Bone marrow (tissue), 2 donors: ENCODE measurements around the gene KCNIP1.

Source experiments
- DNase-seq, 2 donors: peaks; one replicate each; lab custom pipeline; 2025; lab: John Stamatoyannopoulos, UW

Gene KCNIP1

DNA sequence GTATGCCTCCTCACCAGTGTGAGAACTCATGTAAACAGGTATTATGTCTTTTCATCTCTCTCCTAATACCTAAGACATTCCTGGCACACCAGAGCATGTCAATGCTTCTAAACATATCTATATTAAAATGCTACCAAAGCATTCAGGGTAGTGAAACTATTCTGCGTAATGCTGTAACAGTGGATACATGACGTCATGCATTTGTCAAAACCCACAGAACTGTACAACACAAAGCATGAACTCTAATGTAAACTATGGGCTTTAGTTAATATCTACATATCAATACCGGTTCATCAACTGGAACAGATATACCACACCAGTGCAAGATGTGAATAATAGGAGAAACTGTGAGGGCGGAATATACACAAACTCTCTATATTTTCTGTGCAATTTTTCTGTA lies 207.5 kb downstream of the KCNIP1 start:
- no peak for DNase-seq

DNA sequence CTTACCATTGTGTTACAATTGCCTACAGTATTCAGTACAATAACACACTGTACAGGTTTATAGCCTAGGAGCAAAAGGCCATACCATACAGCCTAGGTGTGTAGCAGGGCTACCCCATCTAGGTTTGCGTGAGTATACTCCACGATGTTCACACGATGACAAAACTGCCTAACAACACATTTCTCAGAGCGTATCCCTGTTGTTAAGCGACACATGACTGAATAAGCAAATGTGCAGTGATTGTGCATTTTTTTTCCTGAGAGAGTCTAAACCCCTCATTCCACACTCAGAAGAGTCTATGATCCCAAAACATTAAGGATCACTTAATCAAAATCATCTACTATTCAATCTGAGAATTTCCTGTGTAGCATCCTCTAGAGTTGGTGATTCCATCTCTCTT lies 211.3 kb downstream of the KCNIP1 start:
- no peak for DNase-seq

DNA sequence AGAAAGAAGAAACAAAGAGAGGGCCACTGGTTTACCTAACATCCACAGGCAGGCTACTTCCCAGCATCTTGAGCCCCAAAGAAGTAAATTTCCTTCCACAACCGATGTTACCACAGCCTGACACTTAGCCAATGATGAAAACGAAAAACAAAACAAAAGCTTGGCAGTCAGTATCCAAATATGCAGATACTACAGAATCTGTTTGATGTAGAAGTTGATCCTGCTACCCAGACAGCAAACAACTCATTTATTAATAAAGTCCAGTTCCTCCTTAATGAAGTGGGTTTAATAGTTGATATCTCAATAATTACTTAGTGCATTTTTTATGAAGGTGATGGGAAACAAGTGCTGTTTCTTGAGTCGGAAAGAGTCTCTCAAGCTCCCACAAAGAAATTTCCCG lies 212.6 kb downstream of the KCNIP1 start:
- DNase-seq: no peak

DNA sequence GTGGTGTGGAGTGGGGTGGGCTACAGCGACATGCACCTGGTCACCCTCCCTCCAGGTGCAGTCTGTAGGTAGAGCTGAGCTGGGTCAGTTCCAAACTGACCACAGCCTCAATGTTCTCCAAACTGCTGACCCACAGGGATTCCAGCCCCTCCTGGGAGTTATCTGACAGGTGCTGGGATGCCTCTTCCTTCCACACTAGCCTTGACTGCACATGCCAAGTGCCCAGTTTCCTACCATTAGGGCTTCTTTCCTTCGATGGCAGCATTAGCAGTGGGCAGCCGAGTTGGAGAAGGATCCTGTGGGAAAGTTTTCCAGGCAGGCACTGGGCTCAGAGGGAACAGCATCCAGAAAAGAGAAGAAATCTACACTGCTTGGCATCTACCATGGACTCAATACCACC lies 215.7 kb downstream of the KCNIP1 start:
- DNase-seq: no peak

DNA sequence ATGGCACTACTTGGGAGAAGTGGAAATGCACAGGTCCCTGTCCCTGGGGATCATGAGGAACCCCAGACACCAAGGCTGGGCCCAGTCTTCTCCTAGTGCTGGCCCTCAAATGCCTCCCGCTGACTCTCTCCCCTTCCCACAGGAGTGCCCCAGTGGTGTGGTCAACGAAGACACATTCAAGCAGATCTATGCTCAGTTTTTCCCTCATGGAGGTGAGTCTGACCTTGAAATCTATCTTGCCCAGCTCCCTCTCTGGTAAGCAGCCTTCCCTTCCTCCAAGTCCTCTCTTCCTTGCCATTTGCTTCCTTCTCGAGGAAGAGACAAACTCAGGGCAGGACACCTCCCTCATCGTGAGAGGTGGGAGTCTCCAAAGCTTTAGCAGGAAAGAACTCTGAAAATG lies 216.4 kb downstream of the KCNIP1 start:
- DNase-seq: no peak

DNA sequence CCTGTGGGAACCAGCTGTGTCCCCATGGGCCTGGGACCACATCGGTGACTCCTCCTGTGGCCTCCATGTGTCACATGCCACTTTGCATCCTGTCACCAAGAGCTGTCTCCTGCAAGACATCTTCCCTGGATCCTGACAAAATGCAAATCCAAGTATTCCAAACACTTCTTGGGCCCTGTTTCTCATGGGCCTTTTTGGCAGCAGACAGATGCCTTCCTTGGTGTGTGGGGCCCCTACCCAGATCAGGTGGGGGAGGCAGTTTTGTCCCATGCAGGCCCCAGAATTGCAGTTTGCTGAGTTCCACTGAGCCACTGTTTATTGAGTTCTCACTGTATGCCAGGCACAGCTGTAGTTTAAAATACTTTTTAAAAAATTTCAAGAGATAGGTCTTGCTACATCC lies 217.2 kb downstream of the KCNIP1 start:
- no peak for DNase-seq

DNA sequence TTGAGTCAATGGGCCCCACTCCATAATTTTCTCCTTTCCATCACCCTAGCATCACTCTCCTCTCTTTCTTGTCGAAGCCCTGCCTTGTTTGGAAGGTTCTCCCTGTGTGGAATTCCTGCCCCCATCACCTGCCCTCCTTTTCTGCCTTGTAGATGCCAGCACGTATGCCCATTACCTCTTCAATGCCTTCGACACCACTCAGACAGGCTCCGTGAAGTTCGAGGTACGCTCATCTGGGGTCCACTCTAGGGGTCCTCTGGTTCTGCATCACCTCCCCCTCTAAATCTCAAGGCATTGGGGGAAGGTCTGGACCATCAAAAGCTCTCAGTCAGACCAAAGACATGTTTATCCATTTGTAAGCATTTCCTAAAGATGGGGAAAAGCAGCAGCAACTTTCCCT lies 217.9 kb downstream of the KCNIP1 start:
- no peak for DNase-seq

DNA sequence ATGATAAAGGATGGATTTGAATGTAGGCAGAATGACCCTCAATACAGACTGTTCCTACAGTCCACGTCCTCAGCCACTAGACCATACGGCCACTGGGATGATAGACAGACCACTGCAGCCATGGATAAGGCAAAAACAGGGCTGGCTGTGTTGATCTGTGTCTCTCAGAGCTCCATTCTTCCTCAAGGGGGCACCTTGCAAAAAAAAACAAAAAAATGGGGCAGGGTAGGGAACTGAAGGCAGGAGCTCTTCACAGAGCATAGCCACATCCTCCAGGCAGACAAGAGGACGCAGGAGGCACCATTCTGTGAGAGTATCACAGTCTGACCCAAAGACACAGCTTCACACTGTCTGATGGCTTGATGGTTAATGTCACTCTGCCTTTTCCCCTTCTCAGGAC lies 218.5 kb downstream of the KCNIP1 start:
- DNase-seq: no peak

DNA sequence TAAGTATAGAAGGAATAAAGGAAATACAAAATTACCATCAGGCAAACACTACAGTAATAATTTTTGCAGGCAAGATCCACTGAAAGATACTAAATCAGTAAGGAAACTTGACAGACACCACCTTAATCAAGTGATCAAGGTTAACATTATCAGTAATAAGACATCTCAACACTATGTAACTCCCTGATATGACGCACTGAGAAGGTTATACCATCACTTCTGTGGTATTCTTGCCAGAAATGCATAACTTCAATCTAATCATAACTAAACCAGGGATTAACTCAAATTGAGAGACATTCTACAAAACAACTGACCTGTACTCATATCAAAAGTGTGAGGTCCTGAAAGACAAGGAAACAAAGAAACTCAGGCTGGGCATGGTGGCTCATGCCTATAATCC lies 227.2 kb downstream of the KCNIP1 start:
- DNase-seq: no peak

DNA sequence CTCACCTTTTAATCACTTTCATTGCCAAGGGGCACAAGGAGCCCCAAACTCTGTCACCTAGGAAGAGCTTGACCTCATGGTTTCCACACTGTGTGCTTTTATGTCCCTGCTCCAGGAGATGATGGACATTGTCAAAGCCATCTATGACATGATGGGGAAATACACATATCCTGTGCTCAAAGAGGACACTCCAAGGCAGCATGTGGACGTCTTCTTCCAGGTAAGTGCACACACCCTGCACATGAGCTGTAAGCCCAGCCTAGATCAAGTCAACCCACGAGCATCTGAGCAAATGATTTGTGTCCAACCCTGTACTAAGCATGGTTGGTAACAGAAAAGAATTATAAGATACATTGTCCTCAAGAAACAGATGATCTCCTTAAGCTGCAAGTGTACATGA lies 228.9 kb downstream of the KCNIP1 start:
- no peak for DNase-seq

DNA sequence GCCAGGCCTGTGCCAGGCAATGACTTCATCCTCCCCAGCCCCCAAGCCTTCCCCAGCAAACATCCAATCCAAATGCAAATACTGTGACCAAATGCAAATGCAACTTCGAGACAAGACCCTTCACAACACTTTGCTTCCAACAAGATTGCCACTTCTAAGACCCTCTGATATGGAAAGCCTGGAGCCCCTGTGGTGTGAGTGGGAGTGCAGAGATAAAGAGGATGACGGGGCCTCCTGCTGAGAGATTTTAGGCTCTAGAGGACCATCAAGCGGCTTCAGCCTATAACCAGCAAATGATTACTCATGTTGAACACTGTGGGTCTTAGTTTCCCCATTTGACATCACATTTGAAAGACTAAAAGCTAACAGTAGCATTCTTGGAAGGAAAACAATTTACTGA lies 233.1 kb downstream of the KCNIP1 start:
- no peak for DNase-seq

DNA sequence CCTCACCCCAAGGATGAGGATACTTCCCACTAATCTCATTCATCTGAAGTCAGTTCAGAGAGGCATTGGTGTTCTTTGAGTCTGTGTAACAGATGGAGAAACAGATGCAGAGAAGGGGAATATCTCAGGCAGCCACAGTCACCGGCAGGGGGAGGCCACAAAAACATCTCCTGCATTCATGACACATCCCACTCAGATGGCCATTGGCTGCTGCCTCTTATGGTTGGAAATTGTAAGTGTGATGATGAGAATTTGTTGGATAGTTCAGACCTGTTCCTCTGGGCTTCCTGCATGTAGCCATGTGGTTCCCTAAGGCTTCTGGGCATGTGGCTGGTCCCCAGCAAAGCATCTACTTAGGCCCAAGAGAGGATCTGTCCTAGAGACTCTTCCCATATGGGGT lies 233.8 kb downstream of the KCNIP1 start:
- no peak for DNase-seq

DNA sequence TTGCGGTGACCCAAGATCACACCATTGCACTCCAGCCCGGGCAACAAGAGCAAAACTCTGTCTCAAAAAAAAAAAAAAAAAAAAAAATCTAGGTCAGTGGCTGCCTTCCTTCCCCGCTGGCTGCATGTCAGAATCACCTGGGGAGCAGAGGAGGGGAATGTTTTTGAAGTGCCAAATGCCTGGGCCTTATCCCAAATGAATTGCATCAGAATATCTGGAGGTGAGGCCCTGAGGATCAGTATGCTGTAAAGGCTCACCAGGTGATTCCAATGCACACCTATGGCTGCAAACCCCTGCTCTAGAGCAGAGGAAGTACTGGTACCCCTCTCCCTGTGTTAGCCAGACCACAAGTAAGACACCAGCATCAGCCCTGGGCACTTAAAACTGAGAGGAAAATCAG lies 235.0 kb downstream of the KCNIP1 start:
- no peak for DNase-seq

DNA sequence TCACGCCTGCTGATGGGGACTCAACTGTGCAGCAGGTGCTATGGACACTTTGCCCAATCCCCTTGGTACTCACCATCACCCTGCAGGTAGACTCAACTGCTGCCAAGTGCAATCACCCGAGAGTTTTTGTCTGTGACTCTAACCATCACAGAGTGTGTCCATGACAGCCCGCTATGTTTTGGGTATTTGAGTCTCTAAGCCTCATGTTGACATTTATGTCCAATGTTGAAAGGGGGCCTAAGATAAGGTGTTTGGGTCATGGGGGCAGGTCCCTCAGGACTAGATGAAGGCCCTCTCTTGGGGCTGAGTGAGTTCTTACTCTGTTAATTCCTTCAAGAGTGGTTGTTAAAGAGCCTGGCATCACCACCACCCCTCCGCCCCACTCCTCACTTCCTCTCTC lies 235.6 kb downstream of the KCNIP1 start:
- no peak for DNase-seq

DNA sequence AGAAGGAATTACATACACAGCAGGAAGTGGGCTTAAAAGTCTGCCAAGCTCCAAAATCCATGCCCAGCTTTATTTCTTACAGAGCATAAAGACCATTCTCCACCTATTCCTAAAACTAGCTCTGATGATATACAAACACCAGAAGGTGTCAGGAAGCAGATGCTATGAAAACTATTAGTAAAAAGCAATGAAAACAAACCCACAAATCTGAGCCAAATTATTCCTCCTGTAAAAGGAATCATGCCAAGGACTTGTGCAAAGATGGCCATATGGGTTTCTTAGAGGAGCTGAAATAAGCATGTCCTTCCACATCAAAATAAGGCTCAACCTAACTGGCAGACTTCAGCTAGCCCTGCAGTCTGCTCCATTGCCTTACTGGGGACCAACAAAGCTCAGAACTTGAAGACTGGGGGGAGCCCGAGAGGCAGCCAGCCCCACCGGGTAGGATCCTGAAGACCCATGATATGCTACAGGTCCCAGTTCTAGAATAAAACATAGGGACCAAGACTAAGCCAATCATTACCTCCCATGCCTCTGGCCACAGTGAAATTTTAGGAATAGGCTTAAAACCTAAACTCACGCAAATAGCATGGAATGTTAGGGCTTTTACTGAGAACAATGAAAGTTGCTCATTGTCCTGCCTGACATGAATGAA lies 236.9 kb downstream of the KCNIP1 start:
- DNase-seq: no peak

DNA sequence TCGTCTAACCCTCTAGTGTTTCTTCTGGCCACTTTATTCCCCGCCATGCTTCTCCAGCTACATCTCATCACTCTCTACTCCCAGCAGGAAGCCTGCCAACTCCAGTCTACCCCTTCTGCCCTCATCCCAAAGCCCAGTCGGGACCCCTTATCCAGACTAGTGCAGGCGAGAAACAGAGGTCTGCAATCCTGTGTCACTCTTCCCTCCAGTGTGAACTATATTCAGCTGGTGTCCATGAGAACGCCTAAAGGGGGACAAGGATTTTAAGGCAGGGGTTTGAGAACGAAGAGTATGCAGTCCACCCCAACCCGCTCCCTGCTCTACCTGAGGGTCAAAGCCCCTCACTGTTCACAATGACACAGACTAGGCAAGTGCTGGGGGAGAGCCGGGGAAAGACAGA lies 238.0 kb downstream of the KCNIP1 start:
- DNase-seq: no peak

DNA sequence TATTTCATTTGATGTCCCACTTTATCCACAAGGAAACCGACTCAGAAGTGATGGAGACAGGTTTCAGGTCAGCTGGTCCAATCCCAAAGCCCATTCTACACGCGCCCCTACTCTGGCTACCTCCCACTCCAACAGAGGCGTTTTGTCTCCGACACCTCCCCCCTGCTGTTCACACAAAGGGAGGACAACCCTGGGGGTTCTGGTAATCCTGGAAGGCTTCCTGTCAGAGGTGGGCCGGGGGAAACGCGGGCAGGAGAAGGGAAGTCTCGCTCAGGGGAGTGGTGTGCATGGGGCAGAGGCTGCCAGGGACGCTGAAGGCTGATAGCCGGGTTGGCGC lies 240.0 kb downstream of the KCNIP1 start:
- DNase-seq: no peak

DNA sequence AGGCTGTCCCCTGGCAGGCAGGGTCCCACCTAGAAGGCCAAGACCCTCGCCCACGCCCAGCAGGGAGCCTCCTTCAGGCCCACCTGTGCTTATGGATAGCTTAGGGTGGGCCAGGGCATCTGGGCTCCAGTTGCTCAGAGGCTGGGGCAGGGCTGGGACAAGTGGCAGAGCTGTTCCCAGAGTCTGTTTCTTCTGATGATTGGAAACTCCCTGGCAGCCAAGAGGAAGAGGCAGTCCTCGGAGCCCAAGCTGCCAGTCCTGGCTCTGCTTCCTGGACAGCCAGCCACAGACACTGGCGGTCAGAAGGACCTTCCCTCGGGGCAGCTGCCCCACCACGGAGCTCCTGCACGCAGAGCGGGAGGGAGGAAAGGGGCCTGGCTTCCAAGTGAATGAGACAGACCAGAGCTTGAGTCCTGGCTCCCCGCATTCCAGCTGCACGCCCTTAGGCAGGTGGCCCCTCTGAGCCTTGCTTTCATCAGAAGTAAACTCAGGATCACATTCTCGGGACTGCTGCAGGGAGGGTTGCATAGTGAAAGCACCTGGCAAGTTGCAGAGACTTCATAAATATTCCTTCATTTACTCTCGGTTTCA lies 241.8 kb downstream of the KCNIP1 start:
- no peak for DNase-seq

DNA sequence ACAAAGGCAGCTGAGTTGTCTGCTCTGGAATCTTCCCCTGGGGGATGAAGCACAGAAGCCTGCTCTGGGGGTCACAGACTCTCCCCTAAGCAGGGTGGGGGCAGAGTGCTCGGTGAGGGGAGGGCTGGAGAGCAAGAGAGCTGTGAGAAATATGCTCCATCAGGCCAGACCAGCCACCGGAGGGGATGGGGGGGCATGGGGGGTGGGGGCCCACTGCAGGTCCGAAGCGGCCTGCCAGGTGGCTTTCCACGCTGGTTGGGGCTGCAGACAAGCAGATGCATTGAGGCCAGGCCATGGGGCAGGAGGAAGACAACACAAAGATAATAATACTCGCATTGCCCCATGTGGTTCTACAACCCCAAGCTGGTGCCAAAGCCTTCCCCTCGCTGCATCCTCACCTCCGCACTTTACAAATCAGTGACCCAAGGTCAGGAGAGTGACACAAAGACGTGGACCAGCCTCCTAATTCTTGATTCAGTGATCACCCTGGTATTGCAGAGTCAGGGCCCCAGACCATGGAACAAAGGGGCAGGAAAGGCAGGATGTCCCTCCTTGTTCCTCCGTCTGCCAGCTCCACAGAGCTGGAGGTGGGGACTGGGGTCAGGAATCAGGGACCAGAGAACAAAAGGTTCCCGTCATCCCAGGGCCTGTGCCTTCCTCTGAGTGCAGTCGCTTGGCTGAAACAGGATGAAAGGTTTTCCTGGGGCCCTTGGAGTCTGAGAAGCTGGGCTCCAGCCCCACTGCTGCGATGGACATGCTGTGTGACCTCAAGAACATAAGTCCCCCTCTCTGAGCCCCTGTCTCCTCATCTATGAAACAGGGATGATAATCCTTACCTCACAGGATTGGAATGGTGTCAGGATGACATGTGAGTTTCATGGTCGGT lies 242.5 kb downstream of the KCNIP1 start:
- no peak for DNase-seq

DNA sequence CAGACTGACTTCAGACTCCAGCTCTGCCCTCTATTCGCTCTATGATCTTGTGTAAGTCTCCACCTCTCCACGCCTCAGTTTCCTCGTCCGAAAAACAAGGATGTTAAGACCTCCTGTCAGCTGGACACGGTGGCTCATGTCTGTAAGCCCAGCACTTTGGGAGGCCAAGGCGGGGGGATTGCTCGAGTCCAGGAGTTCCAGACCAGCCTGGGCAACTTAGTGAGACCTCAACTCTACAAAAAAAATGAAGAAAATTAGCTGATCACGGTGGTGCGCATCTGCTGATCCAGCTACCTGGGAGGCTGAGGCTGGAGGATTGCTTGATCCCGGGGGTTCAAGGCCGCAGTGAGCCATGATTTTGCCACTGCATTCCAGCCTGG lies 243.1 kb downstream of the KCNIP1 start:
- DNase-seq: no peak

DNA sequence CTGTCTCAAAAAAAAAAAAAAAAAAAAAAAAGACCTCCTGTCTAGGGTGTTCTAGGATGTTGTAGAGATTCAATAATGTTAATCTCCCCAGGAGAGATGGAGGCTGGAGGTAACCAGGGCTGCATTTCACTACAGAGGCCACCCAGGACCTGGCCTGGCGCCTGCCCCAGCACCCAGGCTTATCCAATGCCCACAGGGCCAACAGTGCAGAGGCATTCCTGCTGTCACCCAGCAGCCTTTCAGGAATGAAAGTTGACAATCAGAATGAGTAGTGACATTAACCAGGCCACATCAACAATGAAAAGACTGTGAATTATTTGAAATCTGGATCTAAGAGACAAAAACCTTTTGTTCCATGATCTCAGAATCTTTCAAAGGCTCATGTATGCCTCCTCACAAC lies 243.5 kb downstream of the KCNIP1 start:
- DNase-seq: no peak

DNA sequence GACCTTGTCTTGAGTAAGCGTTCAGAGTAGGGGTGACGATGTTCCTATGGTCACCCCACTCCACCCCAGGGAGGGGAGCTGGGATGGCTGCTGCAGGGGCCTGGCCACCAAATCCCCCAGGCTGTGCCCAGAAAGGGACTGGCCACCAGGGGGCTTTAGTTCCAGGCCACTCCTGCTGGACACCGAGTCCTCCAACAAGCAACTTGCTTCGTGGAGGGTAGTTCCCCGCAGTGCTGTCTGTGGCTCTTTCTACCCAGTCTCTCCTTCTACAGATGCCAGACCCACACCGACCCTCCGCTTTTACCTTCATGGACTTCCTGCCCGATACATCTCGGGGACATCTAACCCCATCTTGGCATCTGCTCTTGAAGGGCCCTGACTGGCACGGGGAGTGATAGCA lies 244.0 kb downstream of the KCNIP1 start:
- DNase-seq: no peak

DNA sequence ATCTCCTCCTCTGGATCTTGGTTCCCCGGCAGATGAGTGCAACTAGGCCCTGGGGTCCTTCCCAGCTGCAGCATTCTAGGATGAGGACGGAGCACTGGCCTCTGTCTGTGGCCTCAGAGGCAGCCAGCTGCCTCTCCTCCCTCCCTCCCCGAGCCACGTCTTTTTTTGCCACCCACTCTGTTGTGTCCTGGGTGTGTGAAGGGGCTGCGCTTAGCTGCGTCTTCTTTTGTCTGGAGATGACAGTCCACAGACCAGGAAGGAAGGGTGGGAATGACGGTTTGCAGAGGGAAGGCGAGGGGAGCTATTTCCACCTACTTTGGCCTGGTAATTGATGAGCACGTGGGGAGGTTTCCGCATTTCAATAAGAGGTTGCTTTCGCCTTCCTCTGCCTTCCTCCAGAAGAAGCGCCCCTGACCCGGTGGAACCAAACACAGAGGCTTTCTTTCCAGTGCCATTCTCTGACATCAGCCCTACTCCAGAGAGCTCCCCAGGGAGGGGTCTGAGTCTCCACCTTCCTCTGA lies 245.2 kb downstream of the KCNIP1 start:
- DNase-seq: no peak
